GM08714 (cell line): ENCODE measurements around the gene EEF2K.

Experiments
- H3K4me3 ChIP-seq: fragments of 200-500 bp; sonication (Bioruptor generic); 2 replicates; pipeline ENCODE4 v1.5.1; 2014; ENCODE audit warnings: mild to moderate bottlenecking, low read length, inconsistent platforms
- ZNF274 ChIP-seq: IDR thresholded peaks from 2 replicates; pipeline ENCODE4 v1.6.1; 2012; ENCODE audit warnings: mild to moderate bottlenecking, low read depth, low read length

The EEF2K gene

DNA sequence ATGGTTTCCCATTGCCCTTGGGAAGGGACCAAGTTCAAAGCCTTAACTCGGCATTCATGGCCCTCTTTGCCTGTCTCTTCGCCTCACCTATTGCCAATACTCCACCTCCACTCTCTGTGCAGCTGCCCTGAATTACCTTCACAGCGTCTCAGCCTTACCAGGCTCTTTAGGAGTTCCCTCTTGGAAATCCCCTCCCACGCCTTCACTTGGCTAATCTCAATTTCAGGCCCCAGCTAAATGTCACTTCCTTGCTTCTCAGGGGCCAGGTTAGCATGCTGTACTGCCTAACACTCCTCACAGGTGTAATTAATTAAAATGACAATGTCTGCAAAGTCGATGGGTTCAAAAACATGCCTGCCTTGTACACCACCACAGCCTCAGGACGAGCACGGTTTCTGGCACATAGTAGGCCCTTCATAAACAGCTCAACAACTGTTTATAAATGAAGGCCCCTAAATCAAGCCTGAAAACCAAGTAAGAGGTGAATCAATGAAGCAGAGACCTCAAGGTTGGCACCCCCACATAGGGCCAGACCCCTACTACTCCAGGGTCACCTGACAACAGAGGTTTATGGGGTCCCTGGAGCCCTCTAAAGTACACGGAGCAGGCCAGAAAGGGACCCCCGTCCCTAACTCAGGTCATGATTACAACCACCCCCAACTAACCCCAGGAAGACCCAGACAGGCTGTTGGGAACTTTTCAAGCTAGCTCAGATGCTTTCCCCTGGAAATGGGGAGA lies 11.2 kb upstream of the EEF2K start:
- no peak overlapping the region for H3K4me3 ChIP-seq

DNA sequence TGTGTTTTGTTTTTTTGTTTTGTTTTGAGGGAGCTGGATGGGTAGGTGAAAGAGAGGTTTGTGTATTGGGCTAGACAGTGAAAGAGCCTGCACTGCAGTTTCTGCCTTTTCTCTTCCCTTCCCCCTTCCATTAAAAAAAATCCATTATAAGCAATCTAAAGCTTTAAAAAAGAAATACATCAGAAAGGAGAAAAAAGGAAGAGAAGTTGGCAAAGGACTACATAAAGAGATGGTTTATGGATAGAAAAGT lies 10.7 kb upstream of the EEF2K start:
- TF ChIP-seq ZNF274, result no peak
- H3K4me3 ChIP-seq, result no peak overlapping the region

More for the DNA sequence above, 11.2 kb upstream of the EEF2K start:
- TF ChIP-seq ZNF274, result no peak

DNA sequence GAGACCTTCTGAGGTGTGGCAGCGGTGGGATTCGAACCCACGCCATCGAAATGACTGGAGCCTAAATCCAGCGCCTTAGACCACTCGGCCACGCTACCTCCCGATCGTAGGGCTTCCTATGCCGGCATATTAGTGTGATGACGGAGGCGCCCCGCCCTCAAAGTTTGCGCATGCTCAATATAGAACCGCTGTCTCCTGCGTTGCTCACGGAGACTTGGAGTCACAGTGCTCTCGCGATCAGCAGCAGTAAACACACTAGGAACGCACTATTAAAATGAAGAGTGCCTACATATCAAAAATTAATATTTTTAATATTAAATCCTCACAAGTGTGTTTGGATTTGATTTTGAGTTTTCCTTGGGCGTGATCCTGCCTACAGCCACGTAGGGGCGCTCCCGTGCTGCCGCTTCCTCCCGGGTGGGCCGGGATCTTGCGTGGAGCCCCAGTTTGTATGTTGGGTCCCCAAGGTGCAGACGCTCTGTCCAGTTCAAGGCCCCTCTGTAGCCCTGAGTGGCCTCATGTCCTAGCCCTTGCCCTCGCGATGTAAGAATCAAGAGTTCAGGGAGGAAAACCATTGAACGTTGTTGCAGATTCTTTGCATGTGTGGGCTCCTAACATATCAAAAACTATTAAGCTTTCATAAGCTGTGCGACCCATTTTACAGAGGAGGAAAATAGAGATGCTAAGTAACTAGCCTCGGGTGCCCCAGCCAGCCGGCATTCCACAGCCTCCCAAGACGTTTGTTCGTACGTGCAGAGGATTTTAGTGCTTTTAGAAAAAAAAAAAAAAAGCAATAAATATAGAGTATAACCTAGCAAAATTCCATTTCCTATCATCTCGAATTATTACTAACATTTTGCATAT lies 10.2 kb upstream of the EEF2K start:
- no peak for TF ChIP-seq ZNF274
- H3K4me3 ChIP-seq, result peak overlapping the region; percentile 73

DNA sequence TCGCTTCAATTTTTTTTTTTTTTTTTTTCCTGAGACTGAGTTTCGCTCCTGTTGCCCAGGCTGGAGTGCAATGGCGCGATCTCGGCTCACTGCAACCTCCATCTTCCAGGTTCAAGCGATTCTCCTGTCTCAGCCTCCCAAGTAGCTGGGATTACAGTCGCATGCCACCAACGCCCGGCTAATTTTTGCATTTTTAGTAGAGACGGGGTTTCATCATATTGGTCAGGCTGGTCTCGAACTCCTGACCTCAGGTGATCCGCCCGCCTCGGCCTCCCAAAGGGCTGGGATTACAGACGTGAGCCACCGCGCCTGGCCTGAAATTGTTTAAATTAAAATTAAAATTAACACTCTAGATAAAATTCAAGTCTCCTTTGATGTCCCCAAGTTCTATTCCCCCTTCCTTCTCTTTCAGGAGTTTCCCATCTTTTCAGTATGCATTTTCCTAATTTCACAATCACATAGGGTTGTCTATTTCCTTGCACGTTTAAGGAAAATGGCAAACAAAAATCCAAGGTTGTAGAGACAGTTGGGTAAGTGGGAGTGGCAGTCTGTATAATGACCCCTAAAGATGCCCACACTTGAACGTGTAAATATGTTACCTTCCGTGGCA lies 9.4 kb upstream of the EEF2K start:
- peak overlapping the region; percentile 73; the same call in 1 of the 2 replicates for H3K4me3 ChIP-seq

DNA sequence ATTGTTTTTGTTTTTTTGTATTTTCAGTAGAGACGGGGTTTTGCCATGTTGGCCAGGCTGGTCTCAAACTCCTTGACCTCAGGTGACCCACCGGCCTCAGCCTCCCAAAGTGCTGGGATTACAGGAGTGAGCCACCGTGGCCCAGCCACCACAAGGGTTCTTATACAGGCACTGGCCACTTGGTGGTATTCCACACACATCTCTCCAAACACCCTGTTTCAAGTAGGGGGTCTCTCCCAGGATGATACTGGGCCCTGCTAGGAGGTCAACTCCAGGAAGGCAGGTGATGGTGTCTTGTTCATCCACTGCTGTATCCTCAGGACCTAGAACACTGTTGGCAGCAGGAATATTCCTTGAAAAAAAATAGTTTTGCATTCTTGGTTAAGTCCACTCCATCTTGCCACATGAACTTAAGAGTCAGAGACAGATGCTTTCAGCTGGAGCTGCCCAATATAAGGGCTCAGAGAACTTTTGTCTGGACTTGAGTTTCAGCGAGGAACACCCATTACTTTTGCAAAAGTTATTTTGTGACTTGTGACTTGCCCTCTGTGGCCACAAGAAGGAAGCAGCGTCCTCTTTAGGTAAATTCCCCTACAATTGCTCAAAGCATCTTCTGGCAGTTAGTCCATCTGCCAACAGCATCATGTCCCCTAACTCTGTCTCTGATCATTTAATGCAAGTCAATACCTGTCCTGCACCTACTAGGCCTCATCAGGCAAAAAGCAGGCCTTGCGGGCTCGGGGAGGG lies 7.4 kb upstream of the EEF2K start:
- no peak overlapping the region for H3K4me3 ChIP-seq

DNA sequence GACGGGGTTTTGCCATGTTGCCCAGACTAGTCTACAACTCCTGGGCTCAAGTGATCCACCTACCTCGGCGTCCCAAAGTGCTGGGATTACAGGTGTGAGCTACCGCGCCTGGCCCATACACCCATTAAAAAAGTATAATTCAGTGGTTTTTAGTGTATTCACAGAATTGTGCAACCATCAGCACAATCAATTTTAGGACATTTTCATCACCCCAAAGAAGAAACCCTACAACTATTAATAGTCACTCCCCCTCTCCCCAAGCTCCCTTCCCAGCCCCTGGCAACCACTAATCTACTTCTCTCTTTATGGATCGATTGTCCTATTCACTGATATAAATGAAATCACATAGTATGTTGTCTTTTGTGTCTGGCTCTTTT lies 3.8 kb upstream of the EEF2K start:
- TF ChIP-seq ZNF274, result no peak
- no peak overlapping the region for H3K4me3 ChIP-seq

More for the DNA sequence above, 7.4 kb upstream of the EEF2K start:
- TF ChIP-seq ZNF274, result no peak

DNA sequence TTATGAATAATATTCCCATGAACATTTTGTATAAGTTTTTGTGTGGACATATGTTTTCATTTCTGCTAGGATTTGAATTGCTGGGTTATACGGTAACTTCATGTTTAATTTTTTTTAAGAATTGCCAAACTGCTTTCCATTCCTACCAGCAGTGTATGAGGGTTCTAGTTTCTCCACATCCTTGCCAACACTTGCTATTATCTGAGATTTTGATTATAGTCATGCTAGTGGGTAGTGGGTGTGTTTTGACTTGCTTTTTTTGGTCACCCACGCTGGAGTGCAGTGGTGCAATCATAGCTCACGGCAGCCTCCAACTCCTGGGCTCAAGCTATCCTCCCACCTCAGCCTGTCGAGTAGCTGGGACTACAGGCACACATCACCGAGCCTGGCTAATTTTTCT lies 3.0 kb upstream of the EEF2K start:
- no peak overlapping the region for H3K4me3 ChIP-seq
- no peak for TF ChIP-seq ZNF274

DNA sequence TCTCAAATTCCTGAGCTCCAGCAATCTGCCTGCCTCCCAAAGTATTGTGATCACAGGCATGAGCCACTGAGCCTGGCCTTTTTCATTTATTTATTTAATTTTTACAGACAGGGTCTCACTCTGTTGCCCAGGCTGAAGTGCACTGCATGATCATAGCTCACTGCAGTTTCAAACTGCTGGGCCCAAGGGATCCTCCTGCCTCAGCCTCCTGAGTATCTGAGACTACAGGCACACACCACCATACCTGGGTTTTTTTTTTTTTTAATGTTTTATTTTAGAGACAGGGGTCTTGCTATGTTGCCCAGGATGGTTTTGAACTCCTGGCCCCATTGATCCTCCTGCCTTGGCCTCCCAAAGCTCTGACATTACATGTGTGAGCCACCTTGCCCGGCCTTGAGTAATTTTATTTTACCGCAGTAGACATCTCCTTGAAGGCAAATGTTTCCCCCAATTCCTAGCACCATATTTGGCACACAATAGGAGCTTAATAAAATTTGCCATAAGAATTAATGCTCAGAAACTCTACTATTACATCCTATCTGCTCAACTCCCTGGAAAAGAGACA lies 1.9 kb upstream of the EEF2K start:
- no peak for TF ChIP-seq ZNF274
- H3K4me3 ChIP-seq, result no peak overlapping the region

DNA sequence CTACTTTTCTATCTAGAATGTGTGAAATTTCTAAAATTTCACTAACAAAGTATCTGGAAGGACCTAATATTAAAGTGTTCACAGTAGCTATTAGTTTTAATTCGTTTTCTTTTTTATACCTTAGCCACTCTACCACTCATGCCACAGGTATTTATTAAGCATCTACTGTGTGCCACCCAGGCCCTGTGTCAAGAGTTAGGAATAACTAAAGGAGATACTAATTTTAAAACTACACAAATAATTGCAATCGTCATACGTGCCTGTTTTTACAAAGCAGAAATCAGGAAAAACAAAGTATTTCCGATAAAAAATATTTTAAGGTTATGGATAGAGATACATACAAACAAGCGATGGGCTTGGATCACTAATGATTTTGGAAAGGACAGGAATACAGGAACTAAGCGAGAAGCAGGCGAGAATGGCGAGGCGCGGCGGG lies 483 bp upstream of the EEF2K start:
- peak overlapping the region; percentile 42; the same call in 1 of the 2 replicates for H3K4me3 ChIP-seq
- TF ChIP-seq ZNF274, result no peak

DNA sequence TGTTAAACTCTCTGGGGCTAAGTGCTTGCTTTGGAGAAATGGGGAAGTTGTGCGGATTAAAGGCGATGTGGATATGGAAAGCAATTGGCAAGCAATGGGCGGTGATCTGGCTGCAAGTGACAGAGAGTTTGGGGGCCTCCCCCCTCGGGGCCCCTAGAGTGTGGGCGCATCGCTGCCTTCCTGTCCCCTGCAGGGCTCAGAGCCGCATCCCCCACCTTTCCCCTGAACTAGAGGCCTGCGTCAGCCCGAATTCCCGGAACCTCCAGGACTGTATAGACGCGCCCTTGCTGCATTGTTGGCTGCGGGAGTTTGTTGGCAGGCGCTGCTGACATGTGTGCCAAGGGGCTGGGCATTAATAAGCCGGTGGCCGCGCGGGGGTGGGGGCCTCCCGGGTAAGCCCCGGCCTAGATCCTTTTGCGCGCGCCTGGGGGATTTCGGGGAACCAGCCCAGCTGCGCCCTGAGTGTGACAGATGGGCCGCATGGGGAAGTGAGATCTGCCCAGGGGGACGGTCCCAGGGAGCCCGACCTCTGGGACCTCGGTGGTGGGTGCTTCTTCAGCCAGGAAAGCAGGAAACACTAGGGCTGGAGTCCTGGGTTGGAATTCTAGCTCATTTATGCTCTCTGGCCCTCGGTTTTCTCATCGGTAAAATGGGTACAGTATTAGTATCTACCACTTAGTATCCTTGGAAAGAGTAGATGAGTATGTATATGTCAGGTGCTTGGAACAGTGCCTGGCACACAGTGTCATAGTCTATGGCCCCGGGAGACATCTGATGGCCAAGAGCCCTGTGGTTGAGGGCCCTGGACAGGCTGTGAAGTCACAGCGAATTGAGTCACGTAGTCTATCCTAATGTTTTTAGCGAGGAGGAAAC lies 1.0 kb downstream of the EEF2K start:
- H3K4me3 ChIP-seq, result peak overlapping the region; percentile 73
- no peak for TF ChIP-seq ZNF274

DNA sequence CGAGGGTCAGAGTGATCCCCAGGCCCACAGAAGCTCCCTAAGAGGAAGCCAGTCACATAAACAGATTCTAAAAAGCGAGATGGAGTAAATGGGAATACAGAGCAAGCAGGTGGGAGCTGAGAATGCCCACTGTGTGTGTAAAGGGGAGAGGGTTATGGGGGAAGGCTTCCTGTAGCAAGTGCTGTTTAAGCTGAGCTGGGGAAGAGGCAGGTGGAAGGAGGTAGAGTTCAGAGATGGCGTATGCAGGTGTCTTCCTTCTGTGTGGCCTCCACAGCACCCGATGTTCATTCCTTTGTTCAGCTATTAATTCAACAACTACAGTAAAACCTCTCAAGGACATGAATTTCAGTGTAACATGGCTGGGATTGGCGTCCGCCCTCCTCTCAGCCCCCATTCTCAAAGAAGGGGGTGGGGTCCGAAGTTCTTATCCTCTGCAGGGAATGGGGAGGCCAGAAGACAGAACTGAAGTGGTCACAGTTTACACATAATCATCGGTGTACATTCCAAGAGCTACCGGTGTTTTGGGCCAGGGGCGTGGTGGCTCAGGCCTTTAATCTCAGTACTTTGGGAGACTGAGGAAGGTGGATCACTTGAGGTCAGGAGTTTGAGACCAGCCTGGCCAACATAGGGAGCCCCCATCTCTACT lies 1.8 kb downstream of the EEF2K start:
- H3K4me3 ChIP-seq, result peak overlapping the region; percentile 73
- no peak for TF ChIP-seq ZNF274

DNA sequence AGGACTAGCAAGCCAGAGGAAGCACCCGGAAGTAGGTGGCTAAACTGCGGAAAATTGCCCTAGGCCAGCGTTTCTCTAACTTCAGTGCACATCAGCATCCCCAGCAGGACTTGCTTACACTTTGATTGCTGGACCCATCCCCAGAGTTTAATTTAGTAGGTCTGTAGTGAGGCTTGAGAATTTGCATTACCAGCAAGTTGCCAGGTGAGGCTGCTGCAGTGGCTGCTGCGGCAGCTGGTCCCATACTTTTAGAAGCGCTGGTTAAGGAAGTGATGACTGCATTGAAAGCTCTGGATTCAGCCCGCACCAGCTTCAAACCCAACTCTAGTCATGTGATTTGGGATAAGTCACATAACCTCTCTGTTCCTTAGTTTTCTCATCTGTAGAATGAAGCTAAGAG lies 4.2 kb downstream of the EEF2K start:
- TF ChIP-seq ZNF274, result no peak
- H3K4me3 ChIP-seq, result no peak overlapping the region

DNA sequence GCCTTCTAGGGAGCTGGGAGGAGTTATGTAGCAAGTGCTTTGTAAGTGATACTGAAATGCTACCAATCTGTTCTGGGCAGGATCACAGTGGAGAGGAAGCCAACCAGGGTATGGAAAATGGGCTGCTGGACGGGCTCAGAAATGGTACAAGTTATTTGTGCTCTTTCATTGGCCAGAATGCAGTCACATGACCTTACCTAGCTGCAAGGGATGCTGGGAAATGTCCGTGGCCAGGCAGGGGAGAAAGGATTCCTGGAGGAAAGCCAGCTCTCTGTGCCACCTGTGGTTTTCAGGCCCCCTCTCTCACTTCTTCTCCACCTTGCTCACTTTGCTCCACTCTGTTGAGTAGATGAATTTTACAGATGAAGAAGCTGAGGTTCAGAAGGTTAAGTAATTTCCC lies 4.8 kb downstream of the EEF2K start:
- no peak overlapping the region for H3K4me3 ChIP-seq
- TF ChIP-seq ZNF274, result no peak

DNA sequence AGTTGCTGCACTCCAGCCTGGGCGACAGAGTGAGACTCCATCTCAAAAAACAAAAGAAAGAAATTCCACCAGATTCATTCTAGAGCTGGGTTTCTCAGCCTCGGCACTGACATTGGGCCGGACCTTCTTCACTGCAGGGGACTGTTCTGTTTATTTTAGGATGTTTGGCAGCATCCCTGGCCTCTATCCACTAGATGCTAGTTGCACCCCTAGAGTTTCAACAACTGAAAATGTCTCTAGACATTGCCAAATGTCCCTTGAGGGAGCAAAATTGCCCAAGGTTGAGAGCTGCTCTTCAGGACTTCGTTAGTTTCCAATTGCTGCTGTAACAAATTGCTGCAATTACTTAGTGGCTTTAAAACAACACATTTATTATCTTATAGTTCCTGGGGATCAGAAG lies 7.2 kb downstream of the EEF2K start:
- TF ChIP-seq ZNF274, result no peak
- H3K4me3 ChIP-seq, result no peak overlapping the region
